Omental fat pad (tissue), 4 donors: ENCODE data around the gene TRA2B. TPM values are rescaled to one million over a fixed set of nuclear protein-coding genes. Genes with fewer than 3 reads are reported as not detected.

Experiments
- ATAC-seq: fragments of 150-250 bp; one replicate; pipeline ENCODE4 v1.9.1; 2016; ENCODE audit warnings: mild to moderate bottlenecking, moderate library complexity; ENCODE audit not compliant: low FRiP score
- DNase-seq: peaks from one replicate; pipeline ENCODE4 v3.0.0-alpha.2; 2019; ENCODE audit warnings: low spot score
- total RNA-seq, 4 donors: library from RNA; depleted of rRNA; stranded (reverse); fragments of >200 nt; gene quantifications; one replicate each; pipeline ENCODE4 v1.1.0, GENCODE V29; 2016
- TF ChIP-seq, protein P1 (sequence below), 3 donors: fragments of 450-650 bp; IDR thresholded peaks; one replicate each; pipeline ENCODE4 v1.5.1; 2016 to 2017; ENCODE audit warnings: antibody characterized with exemption in 3 of 3, mild to moderate bottlenecking in 3 of 3, moderate library complexity in 2 of 3

Gene TRA2B
- total RNA-seq = 100 to 1,000 TPM; 211 to 286 (median 223) TPM

- DNase-seq = peak; percentile 94
- TF ChIP-seq, protein P1, sequence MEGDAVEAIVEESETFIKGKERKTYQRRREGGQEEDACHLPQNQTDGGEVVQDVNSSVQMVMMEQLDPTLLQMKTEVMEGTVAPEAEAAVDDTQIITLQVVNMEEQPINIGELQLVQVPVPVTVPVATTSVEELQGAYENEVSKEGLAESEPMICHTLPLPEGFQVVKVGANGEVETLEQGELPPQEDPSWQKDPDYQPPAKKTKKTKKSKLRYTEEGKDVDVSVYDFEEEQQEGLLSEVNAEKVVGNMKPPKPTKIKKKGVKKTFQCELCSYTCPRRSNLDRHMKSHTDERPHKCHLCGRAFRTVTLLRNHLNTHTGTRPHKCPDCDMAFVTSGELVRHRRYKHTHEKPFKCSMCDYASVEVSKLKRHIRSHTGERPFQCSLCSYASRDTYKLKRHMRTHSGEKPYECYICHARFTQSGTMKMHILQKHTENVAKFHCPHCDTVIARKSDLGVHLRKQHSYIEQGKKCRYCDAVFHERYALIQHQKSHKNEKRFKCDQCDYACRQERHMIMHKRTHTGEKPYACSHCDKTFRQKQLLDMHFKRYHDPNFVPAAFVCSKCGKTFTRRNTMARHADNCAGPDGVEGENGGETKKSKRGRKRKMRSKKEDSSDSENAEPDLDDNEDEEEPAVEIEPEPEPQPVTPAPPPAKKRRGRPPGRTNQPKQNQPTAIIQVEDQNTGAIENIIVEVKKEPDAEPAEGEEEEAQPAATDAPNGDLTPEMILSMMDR (IDR thresholded peaks at IDR 0.05) = no peak
- ATAC-seq = peak; percentile 96
Observed at GRCh38 chr3:185937689-185938374, at the start of gene TRA2B. Gene TRA2B (minus strand): TSS chr3:185938014. CDS start chr3:185937860, 154 bp downstream.

DNA sequence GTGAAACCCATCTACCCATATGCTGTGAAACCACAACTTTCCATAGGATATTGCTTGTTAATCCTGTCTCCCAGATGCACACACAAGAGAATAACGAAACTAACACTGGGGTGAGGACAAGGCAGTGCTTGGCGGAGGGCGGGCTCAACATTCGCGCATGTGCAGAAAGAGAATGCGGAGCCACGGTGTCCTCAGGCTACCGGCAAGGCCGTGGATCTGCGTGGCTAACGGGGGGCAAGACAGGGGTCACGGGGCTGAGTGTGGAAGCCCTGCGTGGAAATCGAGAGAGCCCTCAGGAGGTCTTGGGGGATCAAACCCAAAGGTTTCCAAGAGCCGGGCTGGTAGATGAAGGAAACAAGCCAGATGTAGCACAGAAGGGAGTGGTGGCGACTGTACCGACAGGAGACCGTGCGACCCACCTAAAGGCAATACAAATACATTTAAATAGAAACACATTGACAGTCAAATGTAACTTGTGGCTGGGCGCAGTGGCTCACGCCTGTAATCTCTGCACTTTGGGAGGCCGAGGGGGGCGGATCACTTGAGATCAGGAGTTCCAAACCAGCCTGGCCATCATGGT, 48.5 kb upstream of the TRA2B start:
- DNase-seq (no peak), ATAC-seq (no peak)
- TF ChIP-seq, protein P1 (IDR thresholded peaks at IDR 0.05) = no peak

- DNase-seq (no peak), ATAC-seq (no peak)
- TF ChIP-seq, protein P1 (IDR thresholded peaks at IDR 0.05) = no peak
Observed at GRCh38 chr3:185984203-185984602, 46.4 kb upstream of the TRA2B start.

- ATAC-seq (peak; percentile 73), DNase-seq (peak; percentile 75)
- TF ChIP-seq, protein P1 (IDR thresholded peaks at IDR 0.05) = peak in 2 of 3 donors; percentile 10 to 17
Observed at GRCh38 chr3:185983495-185984141, 45.8 kb upstream of the TRA2B start.

GRCh38 chr3:185982632-185983031, 44.8 kb upstream of the TRA2B start:
- ATAC-seq (no peak), DNase-seq (no peak)
- TF ChIP-seq, protein P1 (IDR thresholded peaks at IDR 0.05) = no peak

- no peak for ATAC-seq
- DNase-seq = no peak
- TF ChIP-seq, protein P1 (IDR thresholded peaks at IDR 0.05) = no peak
Observed at GRCh38 chr3:185981621-185982020, 43.8 kb upstream of the TRA2B start.
